Astrocyte (in vitro differentiated cells and primary cell): ENCODE results near the gene DIDO1. TPM values are rescaled to one million over a fixed set of nuclear protein-coding genes. Genes with fewer than 3 reads are reported as not detected.

Source experiments
- DNase-seq: peaks from one replicate; pipeline ENCODE4 v3.0.0-alpha.2; 2010; ENCODE audit warnings: low read depth
- FAIRE-seq: peaks from 2 replicates; lab custom pipeline; 2011; peaks lifted over from hg19 to GRCh38; lab: Jason Lieb, UNC
- H2AFZ ChIP-seq: 2 replicates; pipeline ENCODE4 v1.6.0; 2012; ENCODE audit warnings: low read depth, low read length, inconsistent platforms
- H3K27ac ChIP-seq: 2 replicates; pipeline ENCODE4 v1.5.1; 2011; ENCODE audit warnings: low read depth, low read length, inconsistent platforms
- H3K27me3 ChIP-seq: 2 replicates; pipeline ENCODE4 v1.6.0; 2011; ENCODE audit warnings: low read length, inconsistent platforms; ENCODE audit not compliant: insufficient read depth
- H3K36me3 ChIP-seq: 2 replicates; pipeline ENCODE4 v1.5.1; 2011; ENCODE audit warnings: low read length, inconsistent platforms; ENCODE audit not compliant: insufficient read depth
- H3K4me1 ChIP-seq: 2 replicates; pipeline ENCODE4 v1.5.1; 2011; ENCODE audit warnings: low read length, inconsistent platforms; ENCODE audit not compliant: insufficient read depth
- H3K4me2 ChIP-seq: 2 replicates; pipeline ENCODE4 v1.6.0; 2012; ENCODE audit warnings: low read length, inconsistent platforms
- H3K4me3 ChIP-seq: 2 replicates; pipeline ENCODE4 v1.5.1; 2011; ENCODE audit warnings: low read depth, mild to moderate bottlenecking, low read length, inconsistent platforms; ENCODE audit not compliant: insufficient read depth
- H3K79me2 ChIP-seq: 2 replicates; pipeline ENCODE4 v1.6.0; 2012; ENCODE audit warnings: mild to moderate bottlenecking, low read length, inconsistent platforms; ENCODE audit not compliant: insufficient read depth
- H3K9ac ChIP-seq: 2 replicates; pipeline ENCODE4 v1.6.0; 2012; ENCODE audit warnings: mild to moderate bottlenecking, low read length, inconsistent platforms
- H3K9me3 ChIP-seq: 2 replicates; pipeline ENCODE4 v1.5.1; 2012; ENCODE audit warnings: low read depth, mild to moderate bottlenecking, low read length, inconsistent platforms; ENCODE audit not compliant: insufficient read depth
- H4K20me1 ChIP-seq: 2 replicates; pipeline ENCODE4 v1.6.0; 2012; ENCODE audit warnings: low read length, inconsistent platforms; ENCODE audit not compliant: insufficient read depth
- H3K27ac Mint-ChIP-seq: one replicate; pipeline ENCODE4 v1.8.0; 2021; ENCODE audit warnings: mild to moderate bottlenecking, mixed read lengths; ENCODE audit not compliant: unreplicated experiment
- H3K27me3 Mint-ChIP-seq: one replicate; pipeline ENCODE4 v1.8.0; 2021; ENCODE audit warnings: low read depth, mixed read lengths; ENCODE audit not compliant: unreplicated experiment
- H3K36me3 Mint-ChIP-seq: one replicate; pipeline ENCODE4 v1.8.0; 2021; ENCODE audit warnings: low read depth, mixed read lengths; ENCODE audit not compliant: unreplicated experiment
- H3K4me1 Mint-ChIP-seq: one replicate; pipeline ENCODE4 v1.8.0; 2021; ENCODE audit warnings: low read depth, mixed read lengths; ENCODE audit not compliant: unreplicated experiment
- H3K4me3 Mint-ChIP-seq: one replicate; pipeline ENCODE4 v1.8.0; 2021; ENCODE audit warnings: mild to moderate bottlenecking, moderate library complexity, mixed read lengths; ENCODE audit not compliant: unreplicated experiment
- H3K9me3 Mint-ChIP-seq: one replicate; pipeline ENCODE4 v1.8.0; 2021; ENCODE audit warnings: mild to moderate bottlenecking, mixed read lengths; ENCODE audit not compliant: unreplicated experiment
- CTCF ChIP-seq: IDR thresholded peaks from 2 replicates; pipeline ENCODE4 v1.5.1; 2011; ENCODE audit warnings: low read depth, mild to moderate bottlenecking, inconsistent platforms, low read length, moderate library complexity; ENCODE audit not compliant: insufficient read depth
- EZH2 ChIP-seq: IDR thresholded peaks from 2 replicates; pipeline ENCODE4 v1.6.1; 2012; ENCODE audit warnings: mild to moderate bottlenecking, low read length, inconsistent platforms; ENCODE audit not compliant: insufficient read depth
- total RNA-seq: library from RNA; stranded (reverse); gene quantifications from 2 replicates; pipeline ENCODE4 v1.2.1, GENCODE V29; 2021

The DIDO1 gene
- total RNA-seq, 1 donor from 2014 or later, result 39.0 TPM

- Mint-ChIP-seq H3K27me3 (no peaks in the 10 kb centered on the region), H3K4me3 (no peak overlapping the region), H3K27ac (peak overlapping the region; percentile 34), H3K9me3 (no peaks in the 10 kb centered on the region), H3K4me1 (no peaks in the 10 kb centered on the region), H3K36me3 (peaks cover 7% of the 10 kb centered on the region)
- no peaks in the 10 kb centered on the region for H3K27me3 ChIP-seq
- peaks cover 3% of the 10 kb centered on the region for H3K4me1 ChIP-seq
- FAIRE-seq (no peak), DNase-seq (no peak)
- H3K36me3 ChIP-seq, result no peaks in the 10 kb centered on the region
- no peak overlapping the region for H3K4me3 ChIP-seq
- H4K20me1 ChIP-seq, result no peaks in the 10 kb centered on the region
- no peak overlapping the region for H2AFZ ChIP-seq
- TF ChIP-seq CTCF, result no peak
- TF ChIP-seq EZH2, result no peak
- no peaks in the 10 kb centered on the region for H3K79me2 ChIP-seq
- H3K4me2 ChIP-seq, result no peak overlapping the region
- no peak overlapping the region for H3K9ac ChIP-seq
- H3K9me3 ChIP-seq, result no peaks in the 10 kb centered on the region
- H3K27ac ChIP-seq, result no peak overlapping the region
Measured at GRCh38 chr20:62839261-62839660, 87.0 kb downstream of the DIDO1 start.

- Histone ChIP-seq H3K36me3 (no peaks in the 10 kb centered on the region), H3K4me3 (no peak overlapping the region), H3K27ac (no peak overlapping the region), H3K4me2 (no peak overlapping the region), H3K27me3 (no peaks in the 10 kb centered on the region), H3K79me2 (no peaks in the 10 kb centered on the region), H2AFZ (no peak overlapping the region), H3K4me1 (peaks cover 3% of the 10 kb centered on the region), H4K20me1 (no peaks in the 10 kb centered on the region), H3K9me3 (no peaks in the 10 kb centered on the region), H3K9ac (no peak overlapping the region)
- TF ChIP-seq CTCF, result no peak
- Mint-ChIP-seq H3K4me3 (no peak overlapping the region), H3K36me3 (peaks cover 7% of the 10 kb centered on the region), H3K9me3 (no peaks in the 10 kb centered on the region), H3K4me1 (no peaks in the 10 kb centered on the region), H3K27ac (no peak overlapping the region), H3K27me3 (no peaks in the 10 kb centered on the region)
- FAIRE-seq (no peak), DNase-seq (no peak)
Measured at GRCh38 chr20:62838128-62838891, 88.0 kb downstream of the DIDO1 start.

GRCh38 chr20:62837790-62838127 lies 88.5 kb downstream of the DIDO1 start:
- no peaks in the 10 kb centered on the region for H3K79me2 ChIP-seq
- no peak overlapping the region for H3K27ac Mint-ChIP-seq
- H3K27me3 ChIP-seq, result no peaks in the 10 kb centered on the region
- H2AFZ ChIP-seq, result no peak overlapping the region
- H3K27ac ChIP-seq, result no peak overlapping the region
- no peak overlapping the region for H3K4me3 ChIP-seq
- no peak overlapping the region for H3K4me2 ChIP-seq
- no peaks in the 10 kb centered on the region for H4K20me1 ChIP-seq
- H3K36me3 Mint-ChIP-seq, result peaks cover 7% of the 10 kb centered on the region
- no peak overlapping the region for H3K9ac ChIP-seq
- no peaks in the 10 kb centered on the region for H3K4me1 Mint-ChIP-seq
- H3K9me3 ChIP-seq, result no peaks in the 10 kb centered on the region
- TF ChIP-seq CTCF (no peak), EZH2 (no peak)
- FAIRE-seq (no peak), DNase-seq (no peak)
- no peaks in the 10 kb centered on the region for H3K36me3 ChIP-seq
- H3K4me3 Mint-ChIP-seq, result no peak overlapping the region
- H3K9me3 Mint-ChIP-seq, result no peaks in the 10 kb centered on the region
- H3K27me3 Mint-ChIP-seq, result no peaks in the 10 kb centered on the region
- peaks cover 3% of the 10 kb centered on the region for H3K4me1 ChIP-seq
